K562 treated with DMSO at 1 percent for 12 hours (cell line): Measurements from ENCODE around the gene RNF224. TPM values are rescaled to one million over a fixed set of nuclear protein-coding genes. Genes with fewer than 3 reads are reported as not detected.

Source experiments
- total RNA-seq: library from RNA; unstranded; fragments of 300-600 nt; gene quantifications from 2 replicates; pipeline ENCODE4 v1.2.3, GENCODE V29; 2022; ENCODE audit not compliant: insufficient read depth

The RNF224 gene
- total RNA-seq, 1 experiment from 2014 or later, result not detected

Other genes starting within 250 kb of the RNF224 start
- 12.3 and 16.0 TPM in 2 replicates for gene PTGDS, start 250.0 kb upstream of the RNF224 start, total RNA-seq
- not detected in 2 replicates for gene LCNL1, start 244.5 kb upstream of the RNF224 start, total RNA-seq
- 91.4 and 99.8 TPM in 2 replicates for gene PAXX, start 235.1 kb upstream of the RNF224 start, total RNA-seq
- gene CLIC3, start 230.9 kb upstream of the RNF224 start, total RNA-seq, result not detected in 2 replicates
- 5.4 and 10.9 TPM in 2 replicates for gene ABCA2, start 199.3 kb upstream of the RNF224 start, total RNA-seq
- gene FUT7, start 195.4 kb upstream of the RNF224 start, total RNA-seq, result not detected in 2 replicates
- gene NPDC1, start 181.3 kb upstream of the RNF224 start, total RNA-seq, result 1.0 and 4.3 TPM in 2 replicates
- not detected in 2 replicates for gene ENTPD2, start 173.4 kb upstream of the RNF224 start, total RNA-seq
- 17.4 and 28.8 TPM in 2 replicates for gene SAPCD2, start 156.9 kb upstream of the RNF224 start, total RNA-seq
- 5.9 and 8.8 TPM in 2 replicates for gene UAP1L1, start 150.0 kb upstream of the RNF224 start, total RNA-seq
- 47.0 and 51.4 TPM in 2 replicates for gene MAN1B1, start 140.5 kb upstream of the RNF224 start, total RNA-seq
- 194 and 200 TPM in 2 replicates for gene DPP7, start 112.8 kb upstream of the RNF224 start, total RNA-seq
- gene GRIN1, start 88.3 kb upstream of the RNF224 start, total RNA-seq, result 0.85 TPM in 1 of 2 replicates, not detected in the other
- gene LRRC26, start 57.5 kb upstream of the RNF224 start, total RNA-seq, result not detected in 2 replicates
- not detected in 2 replicates for gene TMEM210, start 55.4 kb upstream of the RNF224 start, total RNA-seq
- gene ANAPC2, start 38.9 kb upstream of the RNF224 start, total RNA-seq, result 35.8 and 51.1 TPM in 2 replicates
- 138 and 226 TPM in 2 replicates for gene SSNA1, start 38.8 kb upstream of the RNF224 start, total RNA-seq
- gene TPRN, start 26.8 kb upstream of the RNF224 start, total RNA-seq, result 23.4 and 26.9 TPM in 2 replicates
- 54.3 and 56.7 TPM in 2 replicates for gene TMEM203, start 21.9 kb upstream of the RNF224 start, total RNA-seq
- gene NDOR1, start 21.8 kb upstream of the RNF224 start, total RNA-seq, result 12.6 and 31.3 TPM in 2 replicates
- gene RNF208, start 5.3 kb upstream of the RNF224 start, total RNA-seq, result 7.4 and 10.2 TPM in 2 replicates
- 0.98 TPM in 1 of 2 replicates, not detected in the other for gene CYSRT1, start 2.3 kb upstream of the RNF224 start, total RNA-seq
- not detected in 2 replicates for gene SLC34A3, start 3.4 kb downstream of the RNF224 start, total RNA-seq
- 804 and 847 TPM in 2 replicates for gene TUBB4B, start 13.8 kb downstream of the RNF224 start, total RNA-seq
- gene STPG3, start 23.8 kb downstream of the RNF224 start, total RNA-seq, result not detected in 2 replicates
- gene NELFB, start 27.8 kb downstream of the RNF224 start, total RNA-seq, result 77.5 and 88.0 TPM in 2 replicates
- 52.4 and 66.1 TPM in 2 replicates for gene TOR4A, start 50.2 kb downstream of the RNF224 start, total RNA-seq
- gene NRARP, start 74.8 kb downstream of the RNF224 start, total RNA-seq, result 15.8 and 25.4 TPM in 2 replicates
- 10.2 and 10.6 TPM in 2 replicates for gene EXD3, start 195.7 kb downstream of the RNF224 start, total RNA-seq
- 1.6 TPM in 2 replicates for gene NOXA1, start 195.9 kb downstream of the RNF224 start, total RNA-seq
- 0.38 TPM in 1 of 2 replicates, not detected in the other for gene ENTPD8, start 213.9 kb downstream of the RNF224 start, total RNA-seq
- gene NSMF, start 231.8 kb downstream of the RNF224 start, total RNA-seq, result 34.2 and 45.7 TPM in 2 replicates